GM18507 (cell line): ENCODE measurements around the gene HLA-A.
A peak's percentile ranks its signal among the peaks of the same experiment; 100 is the strongest.
"Not testable (repeated sequence)": the region's sequence is repeated elsewhere in the genome, so short reads cannot be mapped to it uniquely, and the experiment has no call there.

Source experiments
- DNase-seq: peaks from one replicate; pipeline ENCODE4 v3.0.0; 2011; ENCODE audit warnings: low read depth; ENCODE audit not compliant: insufficient read length; ENCODE audit errors: extremely low spot score
- FAIRE-seq: peaks from 2 replicates; lab custom pipeline; 2011; peaks lifted over from hg19 to GRCh38; lab: Jason Lieb, UNC

HLA-A gene

DNA sequence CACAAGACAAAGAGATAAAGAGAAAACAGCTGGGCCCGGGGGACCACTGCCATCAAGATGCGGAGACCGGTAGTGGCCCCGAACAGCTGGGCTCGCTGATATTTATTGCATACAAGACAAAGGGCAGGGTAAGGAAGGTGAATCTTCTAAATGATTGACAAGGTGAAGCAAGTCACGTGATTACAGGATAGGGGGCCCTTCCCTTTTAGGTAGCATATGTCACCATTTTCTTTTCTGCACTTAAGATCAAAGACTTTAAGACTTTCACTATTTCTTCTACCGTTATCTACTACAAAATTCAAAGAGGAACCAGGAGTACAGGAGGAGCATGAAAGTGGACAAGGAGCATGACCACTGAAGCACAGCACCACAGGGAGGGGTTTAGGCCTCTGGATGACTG, 12.3 kb upstream of the HLA-A start:
- DNase-seq = not testable (repeated sequence)

DNA sequence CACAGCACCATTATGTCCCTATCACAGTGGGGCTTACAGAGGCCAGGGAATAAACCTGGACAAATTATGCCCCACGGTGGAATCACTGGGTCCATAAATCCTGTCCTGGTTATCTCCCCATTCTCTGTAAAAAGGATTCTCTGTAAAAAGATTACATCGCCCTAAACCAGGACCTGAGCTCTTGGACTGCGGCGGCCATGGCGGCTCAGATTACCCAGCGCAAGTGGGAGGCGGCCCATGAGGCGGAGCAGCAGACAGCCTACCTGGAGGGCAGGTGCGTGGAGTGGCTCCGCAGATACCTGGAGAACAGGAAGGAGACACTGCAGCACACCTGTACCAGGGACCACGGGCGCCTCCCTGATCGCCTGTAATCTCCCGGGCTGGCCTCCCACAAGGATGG, 8.4 kb upstream of the HLA-A start:
- FAIRE-seq (no peak), DNase-seq (no peak)

More for the DNA sequence above, 12.3 kb upstream of the HLA-A start:
- not testable (repeated sequence) for FAIRE-seq

DNA sequence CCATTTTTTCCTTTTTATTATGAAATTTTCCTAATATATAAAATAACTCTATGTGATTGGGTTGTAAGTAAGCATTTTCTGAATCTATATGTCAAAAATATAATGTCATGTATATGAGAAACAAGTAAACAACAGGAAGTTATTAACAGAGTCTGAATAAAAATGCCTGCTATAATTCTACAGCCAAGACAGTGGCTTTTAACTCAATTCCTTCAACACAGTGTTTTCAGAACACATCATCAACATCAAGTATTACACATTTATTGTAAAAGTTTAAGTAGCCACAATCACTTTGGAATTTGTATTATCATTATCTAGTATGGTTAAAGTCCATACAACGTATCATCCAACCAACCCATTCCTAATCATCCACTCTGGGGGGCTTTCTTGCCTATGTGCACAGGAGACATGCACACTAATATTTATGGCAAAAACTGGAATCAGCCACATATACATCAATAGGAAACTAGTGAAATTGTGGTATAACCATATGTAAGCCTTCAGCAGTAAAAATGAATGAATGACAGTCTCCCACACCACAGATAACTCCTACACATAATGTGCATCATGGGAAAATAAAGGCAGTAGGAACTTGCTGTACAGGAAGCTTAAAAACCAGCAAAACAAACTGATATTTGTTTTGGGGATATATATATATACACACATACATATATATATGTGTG, 6.9 kb upstream of the HLA-A start:
- no peak for DNase-seq
- no peak for FAIRE-seq

DNA sequence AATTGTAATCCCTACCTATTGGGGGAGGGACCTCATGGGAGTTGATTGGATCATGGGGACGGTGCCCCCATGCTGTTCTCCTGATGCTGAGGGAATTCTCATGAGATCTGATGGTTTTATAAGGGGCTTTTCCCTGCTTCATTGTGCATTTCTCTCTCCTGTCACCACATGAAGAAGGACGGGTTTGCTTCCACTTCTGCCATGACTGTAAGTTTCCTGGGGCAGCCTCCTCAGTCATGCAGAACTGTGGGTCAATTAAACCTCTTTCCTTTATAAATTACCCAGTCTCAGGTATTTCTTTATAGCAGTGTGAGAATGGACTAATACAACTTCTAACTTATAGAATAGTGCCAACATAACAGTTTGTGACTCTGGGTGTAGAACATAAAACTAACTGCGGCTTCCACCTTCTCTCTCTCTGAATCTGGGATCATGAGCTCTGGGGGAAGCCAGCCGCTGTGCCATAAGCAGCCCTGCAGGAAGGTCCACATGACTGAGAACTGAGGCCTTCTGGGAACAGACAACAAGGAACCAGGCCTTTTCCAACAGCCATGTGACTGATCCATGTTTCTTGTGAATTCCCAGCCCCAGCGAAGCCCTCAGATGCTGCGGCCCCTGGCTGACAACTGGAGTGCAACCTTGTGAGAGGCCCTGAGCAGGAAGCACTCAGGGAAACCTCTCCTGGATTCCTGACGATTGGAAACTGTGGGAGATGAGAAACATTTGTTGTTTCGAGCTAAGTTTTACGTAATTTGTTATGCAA, 3.4 kb upstream of the HLA-A start:
- FAIRE-seq (no peak), DNase-seq (no peak)

DNA sequence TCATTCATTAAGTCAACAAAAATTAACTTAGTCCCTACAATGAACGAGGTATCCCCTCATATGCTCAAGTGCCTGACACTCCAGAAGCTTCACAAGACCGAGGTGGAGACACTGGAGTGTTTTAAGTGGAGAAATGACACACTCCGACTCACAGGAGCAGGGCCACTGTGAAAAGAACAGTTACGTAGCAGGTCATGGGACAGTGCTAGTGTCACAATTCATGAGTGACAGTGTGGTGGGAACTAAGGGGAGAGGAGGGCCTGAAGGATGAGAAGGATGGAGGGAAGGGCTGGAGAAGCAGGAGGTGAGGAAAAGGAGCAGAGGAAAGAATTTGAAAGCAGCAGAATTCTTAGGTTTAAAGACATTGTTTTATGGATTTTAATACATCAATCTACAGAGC, 1.3 kb upstream of the HLA-A start:
- FAIRE-seq = peak; percentile 18

DNA sequence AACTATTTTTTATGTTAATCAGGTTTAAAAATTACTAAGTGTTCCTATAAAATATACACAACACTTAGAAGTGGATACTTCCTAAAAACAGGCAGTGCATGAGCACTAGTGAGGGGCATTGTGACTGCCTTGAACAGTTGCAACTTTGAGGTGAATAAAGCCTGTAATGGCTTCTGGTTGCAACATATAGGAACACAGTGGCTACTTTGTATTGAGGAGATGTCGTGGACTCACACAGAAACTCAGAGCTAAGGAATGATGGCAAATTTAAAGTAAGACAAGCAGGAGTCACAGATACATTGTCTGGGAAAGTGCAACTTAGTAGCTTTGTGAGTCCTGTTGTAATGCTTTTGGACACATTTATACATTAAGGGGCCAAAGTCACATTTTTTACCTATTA, 861 bp upstream of the HLA-A start:
- no peak for FAIRE-seq

More for the DNA sequence above, 1.3 kb upstream of the HLA-A start:
- no peak for DNase-seq

DNA sequence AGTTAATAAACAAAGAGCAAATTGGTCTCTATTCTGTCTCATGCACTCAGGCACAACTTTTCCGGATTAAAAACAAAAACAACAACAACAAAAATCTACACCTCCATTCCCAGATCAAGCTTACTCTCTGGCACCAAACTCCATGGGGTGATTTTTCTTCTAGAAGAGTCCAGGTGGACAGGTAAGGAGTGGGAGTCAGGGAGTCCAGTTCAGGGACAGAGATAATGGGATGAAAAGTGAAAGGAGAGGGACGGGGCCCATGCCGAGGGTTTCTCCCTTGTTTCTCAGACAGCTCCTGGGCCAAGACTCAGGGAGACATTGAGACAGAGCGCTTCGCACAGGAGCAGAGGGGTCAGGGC, 437 bp upstream of the HLA-A start:
- DNase-seq (no peak), FAIRE-seq (no peak)

More for the DNA sequence above, 861 bp upstream of the HLA-A start:
- no peak for DNase-seq

DNA sequence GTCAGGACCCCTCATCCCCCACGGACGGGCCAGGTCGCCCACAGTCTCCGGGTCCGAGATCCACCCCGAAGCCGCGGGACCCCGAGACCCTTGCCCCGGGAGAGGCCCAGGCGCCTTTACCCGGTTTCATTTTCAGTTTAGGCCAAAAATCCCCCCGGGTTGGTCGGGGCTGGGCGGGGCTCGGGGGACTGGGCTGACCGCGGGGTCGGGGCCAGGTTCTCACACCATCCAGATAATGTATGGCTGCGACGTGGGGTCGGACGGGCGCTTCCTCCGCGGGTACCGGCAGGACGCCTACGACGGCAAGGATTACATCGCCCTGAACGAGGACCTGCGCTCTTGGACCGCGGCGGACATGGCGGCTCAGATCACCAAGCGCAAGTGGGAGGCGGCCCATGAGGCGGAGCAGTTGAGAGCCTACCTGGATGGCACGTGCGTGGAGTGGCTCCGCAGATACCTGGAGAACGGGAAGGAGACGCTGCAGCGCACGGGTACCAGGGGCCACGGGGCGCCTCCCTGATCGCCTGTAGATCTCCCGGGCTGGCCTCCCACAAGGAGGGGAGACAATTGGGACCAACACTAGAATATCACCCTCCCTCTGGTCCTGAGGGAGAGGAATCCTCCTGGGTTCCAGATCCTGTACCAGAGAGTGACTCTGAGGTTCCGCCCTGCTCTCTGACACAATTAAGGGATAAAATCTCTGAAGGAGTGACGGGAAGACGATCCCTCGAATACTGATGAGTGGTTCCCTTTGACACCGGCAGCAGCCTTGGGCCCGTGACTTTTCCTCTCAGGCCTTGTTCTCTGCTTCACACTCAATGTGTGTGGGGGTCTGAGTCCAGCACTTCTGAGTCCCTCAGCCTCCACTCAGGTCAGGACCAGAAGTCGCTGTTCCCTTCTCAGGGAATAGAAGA, 978 bp downstream of the HLA-A start:
- FAIRE-seq = no peak

DNA sequence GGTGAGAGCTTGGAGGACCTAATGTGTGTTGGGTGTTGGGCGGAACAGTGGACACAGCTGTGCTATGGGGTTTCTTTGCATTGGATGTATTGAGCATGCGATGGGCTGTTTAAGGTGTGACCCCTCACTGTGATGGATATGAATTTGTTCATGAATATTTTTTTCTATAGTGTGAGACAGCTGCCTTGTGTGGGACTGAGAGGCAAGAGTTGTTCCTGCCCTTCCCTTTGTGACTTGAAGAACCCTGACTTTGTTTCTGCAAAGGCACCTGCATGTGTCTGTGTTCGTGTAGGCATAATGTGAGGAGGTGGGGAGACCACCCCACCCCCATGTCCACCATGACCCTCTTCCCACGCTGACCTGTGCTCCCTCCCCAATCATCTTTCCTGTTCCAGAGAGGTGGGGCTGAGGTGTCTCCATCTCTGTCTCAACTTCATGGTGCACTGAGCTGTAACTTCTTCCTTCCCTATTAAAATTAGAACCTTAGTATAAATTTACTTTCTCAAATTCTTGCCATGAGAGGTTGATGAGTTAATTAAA, 3.0 kb downstream of the HLA-A start:
- peak; percentile 58 for FAIRE-seq
- DNase-seq = no peak

More for the DNA sequence above, 978 bp downstream of the HLA-A start:
- no peak for DNase-seq

DNA sequence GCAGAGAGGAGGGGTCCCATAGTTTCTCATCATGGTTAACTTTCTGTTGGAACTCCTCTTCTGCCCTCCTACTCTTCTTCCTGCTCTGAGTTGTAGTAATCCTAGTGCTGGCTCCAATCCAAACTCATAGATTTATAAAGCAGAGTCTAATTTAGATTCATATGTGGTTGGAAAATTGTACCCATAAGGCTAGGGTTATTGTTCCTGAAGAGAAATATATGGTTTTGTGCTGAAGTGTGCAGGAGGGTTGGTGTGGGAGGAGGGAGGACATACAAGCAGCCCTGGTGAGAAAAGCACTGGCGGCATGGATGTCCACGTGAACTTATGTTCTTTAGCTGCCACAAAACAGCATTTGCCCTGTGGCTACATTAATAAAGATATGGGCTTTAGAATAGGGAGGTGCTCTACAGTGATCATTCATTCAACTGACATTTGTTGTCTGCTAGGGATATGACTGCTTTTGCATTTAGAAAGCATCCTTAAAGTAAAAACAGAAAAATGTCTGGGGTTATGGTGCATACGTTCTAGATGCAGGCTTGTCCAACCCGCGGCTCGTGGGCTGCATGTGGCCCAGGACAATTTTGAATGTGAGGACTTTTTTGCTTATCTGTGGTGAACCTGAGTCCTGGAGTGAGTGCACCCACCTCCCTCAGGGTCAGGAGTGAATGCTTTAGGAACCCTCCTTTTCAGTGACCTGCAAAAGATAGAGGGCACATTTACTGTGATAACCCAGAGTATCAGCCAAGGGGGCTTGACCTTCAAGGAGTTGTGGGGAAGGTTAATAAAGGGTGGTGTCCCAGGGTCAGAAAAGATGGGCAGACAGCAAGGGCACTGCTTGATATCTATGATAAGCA, 4.1 kb downstream of the HLA-A start:
- FAIRE-seq (no peak), DNase-seq (no peak)

DNA sequence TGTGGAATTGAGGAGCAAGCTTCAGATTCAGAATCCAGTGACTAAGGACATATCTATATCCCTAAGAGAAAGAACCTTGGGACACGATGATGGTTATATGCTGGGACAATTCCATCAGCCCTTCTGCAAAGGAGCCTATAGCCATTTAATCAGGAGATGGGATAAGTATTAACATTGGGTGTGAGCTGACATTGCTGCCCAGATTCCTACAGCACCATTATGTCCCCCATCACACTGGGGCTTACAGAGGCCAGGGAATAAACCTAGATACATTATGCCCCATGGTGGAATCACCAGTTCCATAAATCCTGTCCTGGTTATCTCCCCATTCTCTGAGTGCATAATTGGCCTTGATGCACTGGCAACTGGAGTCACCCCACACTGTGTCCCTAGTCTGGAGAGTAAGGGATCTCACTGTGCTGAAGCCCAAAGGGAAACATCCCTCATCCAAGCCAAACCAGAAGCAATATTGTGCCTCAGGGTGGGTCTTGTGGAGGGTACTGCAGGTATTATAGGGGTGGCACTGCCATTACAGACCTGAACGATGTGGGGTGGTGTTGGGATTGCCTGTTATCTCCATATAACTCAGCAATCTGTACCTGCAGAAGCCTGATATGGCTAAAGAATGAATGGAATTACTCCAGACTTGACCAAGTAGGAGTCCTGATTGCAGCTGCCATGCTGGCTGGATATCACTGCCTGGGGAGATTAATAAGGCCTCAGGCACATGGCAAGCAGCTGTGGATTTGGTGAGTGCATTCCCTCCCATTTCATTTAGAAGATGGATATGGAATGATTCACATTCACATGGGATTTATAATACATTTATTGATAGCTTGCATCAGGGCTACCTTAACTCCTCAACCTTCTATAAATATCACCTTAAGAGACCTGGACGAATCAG, 5.0 kb downstream of the HLA-A start:
- no peak for DNase-seq
- no peak for FAIRE-seq

DNA sequence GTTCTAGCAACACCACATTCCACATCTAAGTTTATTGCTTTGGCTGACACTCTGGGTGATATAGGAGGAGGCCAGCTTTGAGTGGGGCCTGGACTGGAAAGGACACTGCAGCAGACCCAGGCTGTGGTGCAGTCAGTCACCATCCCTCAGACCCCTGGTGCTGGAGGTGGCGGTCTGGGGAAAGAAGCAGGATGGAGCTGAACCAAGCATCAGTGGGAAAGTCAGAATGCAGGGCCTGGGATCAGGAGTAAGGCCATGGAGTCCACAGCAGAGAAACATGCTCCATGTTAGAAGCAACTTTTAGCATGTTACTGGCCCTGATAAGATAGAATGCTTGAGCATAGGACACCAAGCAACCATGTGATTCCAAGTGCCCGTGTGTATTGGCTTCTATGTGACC, 5.9 kb downstream of the HLA-A start:
- DNase-seq (no peak), FAIRE-seq (no peak)

DNA sequence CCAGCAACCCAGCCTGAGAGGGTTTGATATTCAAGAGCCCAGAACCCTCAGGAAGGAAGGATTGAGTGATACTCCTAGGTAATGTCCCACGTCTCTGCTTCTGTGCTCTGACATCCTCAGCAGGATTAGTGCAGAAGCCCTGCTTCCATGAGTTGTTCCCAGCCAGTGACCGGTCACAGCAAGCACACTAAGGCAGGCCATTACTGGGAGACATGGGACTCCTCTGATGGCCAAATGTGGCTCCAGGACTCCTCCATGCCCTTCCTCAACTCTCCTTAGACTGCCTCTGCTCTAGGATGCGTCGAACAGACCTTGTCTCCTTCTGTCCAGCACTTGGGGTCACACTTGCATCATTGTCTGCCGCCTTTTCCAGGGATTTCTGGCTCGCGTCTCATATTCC, 7.6 kb downstream of the HLA-A start:
- DNase-seq (no peak), FAIRE-seq (no peak)

DNA sequence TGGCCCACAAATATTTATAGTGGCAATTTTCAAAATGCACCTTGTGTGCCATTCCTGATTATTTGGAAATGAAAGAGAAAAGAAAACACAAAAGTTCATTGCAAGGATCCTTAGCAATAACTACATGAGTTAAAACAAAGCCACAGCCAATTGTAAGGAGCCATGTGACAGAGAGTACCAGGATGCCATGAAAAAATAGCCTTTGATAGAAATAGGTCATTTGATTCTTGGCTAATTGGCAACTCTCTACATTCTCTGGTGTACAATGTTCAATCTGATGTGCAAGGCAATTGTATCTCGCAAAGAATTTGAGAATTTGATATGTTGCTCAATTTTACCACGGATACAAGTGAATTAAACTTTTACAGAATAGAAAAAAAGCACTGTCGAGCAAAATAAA, 9.6 kb downstream of the HLA-A start:
- DNase-seq (no peak), FAIRE-seq (no peak)

DNA sequence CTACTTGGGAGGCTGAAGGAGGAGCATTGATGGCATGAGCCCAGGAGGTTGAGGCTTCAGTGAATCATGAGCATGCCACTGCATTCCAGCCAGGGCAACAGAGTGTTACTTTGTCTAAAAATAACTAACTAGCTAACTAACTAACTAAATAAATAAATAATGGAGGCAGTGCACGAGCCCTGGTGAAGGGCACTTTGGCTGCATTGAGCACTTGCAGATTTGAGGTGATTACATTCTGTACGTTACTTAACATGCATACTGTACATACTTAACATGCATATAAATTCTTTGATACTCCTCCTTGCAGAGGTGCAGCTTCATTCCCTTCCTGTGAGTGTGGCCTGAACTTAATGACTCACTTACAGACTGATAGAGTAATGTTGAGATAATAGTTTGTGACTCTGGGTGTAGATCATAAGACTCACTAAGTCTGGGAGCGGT, 10.7 kb downstream of the HLA-A start:
- DNase-seq = no peak
- FAIRE-seq = no peak

DNA sequence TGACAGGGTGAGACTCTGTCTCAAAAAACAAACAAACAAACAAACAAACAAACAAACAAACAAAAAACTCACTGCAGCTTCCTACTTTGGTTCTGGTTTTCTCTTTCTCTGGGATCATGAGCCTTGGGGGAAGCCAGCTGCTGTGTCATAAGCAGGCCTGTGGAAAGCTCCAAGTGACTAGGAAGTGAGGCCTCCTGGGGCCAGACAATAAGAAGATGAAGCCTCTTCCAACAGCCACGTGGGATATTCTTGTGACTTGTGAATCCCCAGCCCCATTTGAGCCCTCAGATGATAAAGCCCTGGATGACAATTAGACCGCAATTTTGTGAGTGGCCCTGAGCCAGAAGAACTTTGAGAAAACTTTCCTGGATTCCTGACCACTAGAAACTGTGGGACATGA, 11.4 kb downstream of the HLA-A start:
- DNase-seq = no peak
- no peak for FAIRE-seq

DNA sequence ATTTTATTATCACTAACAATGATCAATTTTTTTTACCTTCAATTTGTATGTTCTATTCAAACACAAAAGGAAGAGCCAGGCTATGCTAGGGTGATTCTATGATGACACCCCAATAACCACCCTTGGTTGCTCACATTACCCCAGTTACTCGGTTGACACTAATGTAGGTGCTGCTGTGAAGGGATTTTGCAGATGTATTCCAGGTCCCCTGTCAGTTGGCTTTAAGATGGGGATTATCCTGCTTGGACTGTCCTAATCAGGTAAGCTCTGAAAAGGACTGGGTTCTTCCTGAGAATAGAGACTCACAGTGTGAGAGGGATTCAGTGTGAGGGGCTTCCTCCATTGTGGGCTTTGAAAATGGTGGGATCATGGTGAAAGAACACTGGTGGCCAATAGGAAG, 11.9 kb downstream of the HLA-A start:
- no peak for FAIRE-seq
- DNase-seq = no peak

DNA sequence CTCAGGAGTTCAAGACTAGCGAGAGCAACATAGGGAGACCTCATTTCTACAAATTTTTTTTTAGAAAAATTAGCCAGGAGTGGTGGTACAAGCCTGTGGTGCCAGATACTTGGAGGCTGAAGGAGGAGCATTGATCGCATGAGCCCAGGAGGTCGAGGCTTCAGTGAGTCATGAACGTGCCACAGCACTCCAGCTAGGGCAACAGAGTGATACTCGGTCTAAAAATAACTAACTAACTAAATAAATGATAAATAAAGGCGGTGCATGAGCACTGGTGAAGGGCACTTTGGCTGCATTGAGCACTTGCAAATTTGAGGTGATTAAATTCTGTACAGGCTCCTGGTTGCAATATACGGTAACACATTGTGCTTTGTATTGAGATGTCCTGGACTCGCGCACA, 13.5 kb downstream of the HLA-A start:
- no peak for FAIRE-seq

More for the DNA sequence above, 13.5 kb downstream of the HLA-A start:
- DNase-seq = no peak
